Fibroblast of mammary gland (primary cell): ENCODE data around the gene IFNA6.

ENCODE experiments used
- DNase-seq: peaks from one replicate; pipeline ENCODE4 v3.0.0-alpha.2; 2010; ENCODE audit warnings: low read depth
- H3K4me3 ChIP-seq: 2 replicates; pipeline ENCODE4 v1.5.1; 2011; ENCODE audit warnings: low read depth, mild to moderate bottlenecking, low read length, moderate library complexity; ENCODE audit not compliant: control insufficient read depth
- CTCF ChIP-seq: conservative IDR thresholded peaks from 2 replicates; pipeline ENCODE4 v1.5.1; 2011; ENCODE audit warnings: low read depth, low read length, inconsistent platforms; ENCODE audit not compliant: control insufficient read depth, insufficient read depth

Gene IFNA6

DNA sequence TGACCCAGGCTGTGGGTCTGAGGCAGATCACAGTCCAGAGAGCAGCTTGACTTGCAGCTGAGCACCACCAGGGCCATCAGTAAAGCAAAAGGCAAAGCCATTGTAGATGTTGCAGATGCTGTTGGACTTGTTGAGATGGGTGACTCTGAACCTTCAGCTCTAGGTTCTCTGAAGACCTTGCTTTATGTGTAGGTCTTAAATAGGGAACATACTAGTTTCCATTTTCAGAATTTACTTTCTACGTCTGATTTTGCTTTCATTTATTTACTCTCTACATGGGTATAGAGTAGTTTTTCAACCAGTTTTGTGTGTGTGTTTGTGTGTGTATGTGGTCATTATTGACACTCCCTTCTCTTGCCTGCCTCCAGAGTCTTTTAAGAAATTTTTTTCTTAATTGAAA is at the start of gene IFNA6:
TSS of gene IFNA6 (minus strand) at position 101 of the 400 bp plus-strand sequence. CDS start at position 101, 0 bp downstream.
- no peak for TF ChIP-seq CTCF
- no peak for DNase-seq
- no peak within 1 kb of the TSS for H3K4me3 ChIP-seq

DNA sequence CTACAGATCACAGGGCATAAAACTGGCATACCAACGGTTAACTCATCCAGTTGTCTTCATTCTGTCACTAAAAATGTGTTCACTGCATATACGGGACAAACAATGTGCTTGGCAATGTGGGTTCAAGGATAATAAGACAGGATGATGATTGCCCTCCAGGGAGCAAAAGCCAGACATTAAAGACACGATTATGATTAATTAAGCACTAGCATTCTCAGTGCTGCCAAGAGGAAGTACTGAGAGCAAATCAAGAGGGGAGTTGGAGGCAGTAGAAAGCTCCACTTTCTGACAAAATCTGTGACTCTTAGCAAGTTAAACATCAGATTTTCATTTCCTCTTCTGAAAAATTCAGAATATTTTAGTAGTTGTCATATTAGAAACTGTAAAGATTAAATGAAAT is 49.3 kb upstream of the IFNA6 start:
- TF ChIP-seq CTCF, result no peak
- H3K4me3 ChIP-seq, result no peak overlapping the region
- DNase-seq, result no peak

DNA sequence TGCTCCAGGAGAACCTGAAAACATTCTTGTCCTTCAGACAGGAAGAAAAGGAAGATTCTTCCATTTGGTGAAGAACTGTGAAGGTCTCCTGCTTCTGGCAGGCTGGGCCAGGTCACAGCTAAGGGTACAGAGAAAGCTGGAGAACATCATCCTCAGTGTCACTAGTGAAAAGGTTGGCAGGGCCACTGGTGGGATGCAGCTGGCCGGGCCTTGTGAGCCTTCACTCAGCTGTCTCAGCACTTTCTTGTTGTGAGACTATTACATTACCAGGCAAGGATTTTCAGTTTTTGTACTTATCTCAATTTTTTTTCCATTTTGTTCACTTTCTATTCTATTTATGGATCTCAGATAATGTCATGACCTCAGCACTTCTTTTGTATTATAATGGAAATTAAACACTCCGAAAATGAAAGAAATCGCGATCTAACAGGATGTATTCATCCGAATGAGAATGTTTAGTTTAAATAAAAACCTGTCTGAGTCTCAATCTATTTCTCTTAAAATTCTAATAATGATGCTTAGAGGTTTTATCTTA is 48.3 kb upstream of the IFNA6 start:
- H3K4me3 ChIP-seq, result no peak overlapping the region
- DNase-seq, result no peak
- no peak for TF ChIP-seq CTCF

DNA sequence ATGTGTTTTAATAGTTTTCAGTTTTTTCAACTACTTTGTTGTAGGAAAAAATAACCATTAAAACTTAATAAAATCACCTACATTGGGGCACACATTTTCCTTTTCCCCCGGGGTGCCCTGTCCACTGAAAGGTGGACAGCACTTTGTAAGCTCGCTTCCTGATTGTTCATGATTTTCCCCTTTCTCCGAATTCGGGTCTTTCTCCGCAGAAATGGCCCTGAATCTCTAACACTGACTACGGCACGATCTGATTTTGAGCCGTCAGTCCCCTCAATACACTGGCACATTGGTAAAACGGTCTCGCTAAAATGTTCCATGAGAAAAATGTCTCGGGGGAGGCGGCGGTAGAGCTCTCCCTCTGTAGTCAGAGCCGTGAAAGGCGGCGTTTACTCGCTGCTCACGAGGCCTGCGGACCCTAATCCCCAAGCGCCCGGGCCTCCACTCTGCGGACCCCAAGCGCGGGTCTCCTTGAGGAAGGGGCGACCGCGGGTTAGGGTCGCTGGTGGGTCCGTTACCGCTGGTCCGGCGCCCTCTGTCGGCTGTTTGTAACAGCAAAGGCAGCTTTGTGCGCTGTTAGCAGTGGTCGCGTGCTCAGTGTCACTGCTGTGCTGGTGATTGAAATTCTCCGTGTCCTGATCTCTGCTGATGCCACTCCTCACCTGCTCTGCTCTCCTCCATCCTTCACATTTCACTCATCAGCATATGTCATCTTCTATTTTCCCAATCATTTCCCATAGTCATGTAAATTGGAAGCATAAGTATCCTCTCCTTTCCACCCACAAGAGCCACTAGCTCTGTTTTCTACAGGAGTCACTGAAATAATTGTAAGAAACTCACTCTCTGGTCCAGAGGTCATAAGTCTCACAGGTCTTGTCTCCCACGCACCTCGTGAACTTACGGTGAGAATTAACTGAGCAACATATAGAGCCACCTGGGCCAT is 45.4 kb upstream of the IFNA6 start:
- peak overlapping the region; percentile 39 for H3K4me3 ChIP-seq
- no peak for DNase-seq
- TF ChIP-seq CTCF, result peak; percentile 71

GRCh38 chr9:21392270-21392669 is 41.6 kb upstream of the IFNA6 start:
- peak; percentile 24 for TF ChIP-seq CTCF
- no peak overlapping the region for H3K4me3 ChIP-seq
- peak; percentile 31 for DNase-seq

DNA sequence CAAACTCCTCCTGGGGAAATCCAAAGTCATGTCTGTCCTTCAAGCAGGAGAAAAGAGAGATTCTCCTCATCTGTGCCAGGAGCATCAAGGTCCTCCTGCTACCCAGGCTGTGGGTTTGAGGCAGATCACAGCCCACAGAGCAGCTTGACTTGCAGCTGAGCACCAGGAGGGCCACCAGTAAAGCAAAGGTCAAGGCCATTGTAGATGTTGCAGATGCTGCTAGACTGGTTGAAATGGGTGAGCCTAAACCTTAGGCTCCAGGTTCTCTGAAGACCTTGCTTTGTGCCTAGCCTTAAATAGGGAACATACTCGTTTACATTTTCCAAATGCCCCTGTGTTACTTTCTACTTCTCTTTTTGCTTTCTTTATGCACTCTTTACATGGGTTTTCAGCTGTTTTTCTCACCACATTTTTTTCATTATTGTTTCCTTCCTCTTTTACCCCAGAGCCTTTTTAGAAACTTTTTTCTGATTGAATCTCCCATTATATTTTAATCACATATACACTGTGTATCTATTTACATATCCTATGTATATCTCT is 34.5 kb upstream of the IFNA6 start, which contains the start of gene IFNA2:
TSS of gene IFNA2 (minus strand) at position 268 of the 540 bp plus-strand sequence. CDS start at position 199, 69 bp downstream.
- TF ChIP-seq CTCF, result no peak
- H3K4me3 ChIP-seq, result no peak within 1 kb of the TSS
- no peak for DNase-seq
